Measurements from ENCODE around the gene NBEA.

Gene NBEA

DNA sequence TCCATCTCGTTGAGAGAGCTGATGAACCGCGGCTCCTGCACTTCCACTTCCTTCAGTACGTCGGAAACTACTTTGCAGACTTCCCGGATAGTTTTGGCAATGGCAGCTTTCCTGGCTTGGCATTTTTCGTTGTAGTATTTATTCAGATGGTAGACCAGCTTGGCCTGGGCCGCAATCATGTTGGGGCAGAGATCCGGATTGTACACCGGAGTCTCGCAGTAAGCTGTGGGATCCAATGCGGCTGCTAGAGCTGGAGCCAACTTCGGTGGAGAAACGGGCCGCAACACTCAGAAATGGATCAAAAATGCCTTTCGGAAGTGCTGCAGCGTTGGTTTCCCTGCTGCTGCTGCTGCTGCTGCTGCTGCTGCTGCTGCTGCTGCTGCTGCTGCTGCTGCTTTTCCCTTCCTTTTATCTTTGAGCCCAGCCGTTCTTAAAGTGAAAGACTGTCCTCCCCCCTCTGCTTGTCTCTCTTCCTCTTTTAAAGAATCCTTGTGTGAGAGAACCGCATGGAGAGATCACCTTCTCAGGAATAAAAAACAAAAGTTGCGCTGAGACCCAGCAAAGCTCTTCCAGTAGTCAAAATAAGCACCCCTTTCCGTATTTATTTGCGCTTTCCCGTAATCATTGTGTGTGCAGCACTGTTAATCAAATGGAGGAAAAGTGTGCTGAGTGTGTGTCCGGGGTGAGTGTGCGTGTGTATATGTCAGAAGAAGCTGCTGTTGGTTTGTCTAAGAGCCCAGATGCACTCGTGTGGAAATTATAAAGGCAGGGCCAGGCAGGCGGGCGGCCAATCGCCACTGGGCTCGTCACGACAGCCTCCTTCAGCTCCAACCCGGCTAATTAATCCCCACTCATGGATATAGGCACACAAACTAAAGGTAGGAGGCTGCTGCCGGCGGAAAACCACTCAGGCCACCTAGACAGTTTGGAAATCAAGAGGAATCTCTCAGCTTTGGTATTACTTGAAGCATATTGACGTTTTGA, 534.2 kb downstream of the NBEA start, which contains the start of gene MAB21L1 (continued):
- TF ChIP-seq, protein P1, sequence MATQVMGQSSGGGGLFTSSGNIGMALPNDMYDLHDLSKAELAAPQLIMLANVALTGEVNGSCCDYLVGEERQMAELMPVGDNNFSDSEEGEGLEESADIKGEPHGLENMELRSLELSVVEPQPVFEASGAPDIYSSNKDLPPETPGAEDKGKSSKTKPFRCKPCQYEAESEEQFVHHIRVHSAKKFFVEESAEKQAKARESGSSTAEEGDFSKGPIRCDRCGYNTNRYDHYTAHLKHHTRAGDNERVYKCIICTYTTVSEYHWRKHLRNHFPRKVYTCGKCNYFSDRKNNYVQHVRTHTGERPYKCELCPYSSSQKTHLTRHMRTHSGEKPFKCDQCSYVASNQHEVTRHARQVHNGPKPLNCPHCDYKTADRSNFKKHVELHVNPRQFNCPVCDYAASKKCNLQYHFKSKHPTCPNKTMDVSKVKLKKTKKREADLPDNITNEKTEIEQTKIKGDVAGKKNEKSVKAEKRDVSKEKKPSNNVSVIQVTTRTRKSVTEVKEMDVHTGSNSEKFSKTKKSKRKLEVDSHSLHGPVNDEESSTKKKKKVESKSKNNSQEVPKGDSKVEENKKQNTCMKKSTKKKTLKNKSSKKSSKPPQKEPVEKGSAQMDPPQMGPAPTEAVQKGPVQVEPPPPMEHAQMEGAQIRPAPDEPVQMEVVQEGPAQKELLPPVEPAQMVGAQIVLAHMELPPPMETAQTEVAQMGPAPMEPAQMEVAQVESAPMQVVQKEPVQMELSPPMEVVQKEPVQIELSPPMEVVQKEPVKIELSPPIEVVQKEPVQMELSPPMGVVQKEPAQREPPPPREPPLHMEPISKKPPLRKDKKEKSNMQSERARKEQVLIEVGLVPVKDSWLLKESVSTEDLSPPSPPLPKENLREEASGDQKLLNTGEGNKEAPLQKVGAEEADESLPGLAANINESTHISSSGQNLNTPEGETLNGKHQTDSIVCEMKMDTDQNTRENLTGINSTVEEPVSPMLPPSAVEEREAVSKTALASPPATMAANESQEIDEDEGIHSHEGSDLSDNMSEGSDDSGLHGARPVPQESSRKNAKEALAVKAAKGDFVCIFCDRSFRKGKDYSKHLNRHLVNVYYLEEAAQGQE (tag by site-specific recombination; IDR thresholded peaks at IDR 0.05): no peak
- TF ChIP-seq ZNF707 (tag by site-specific recombination; IDR thresholded peaks at IDR 0.05) (no peak), ZNF548 (tag by site-specific recombination; IDR thresholded peaks at IDR 0.05) (no peak), GLIS2 (tag by site-specific recombination; IDR thresholded peaks at IDR 0.05) (no peak), ZNF354C (tag by site-specific recombination; IDR thresholded peaks at IDR 0.05; ENCODE audit: borderline replicate concordance, low read depth) (no peak), ZNF292 (tag by site-specific recombination; IDR thresholded peaks at IDR 0.05; ENCODE audit: borderline replicate concordance, low read depth) (no peak)
- TF ChIP-seq, protein P2, sequence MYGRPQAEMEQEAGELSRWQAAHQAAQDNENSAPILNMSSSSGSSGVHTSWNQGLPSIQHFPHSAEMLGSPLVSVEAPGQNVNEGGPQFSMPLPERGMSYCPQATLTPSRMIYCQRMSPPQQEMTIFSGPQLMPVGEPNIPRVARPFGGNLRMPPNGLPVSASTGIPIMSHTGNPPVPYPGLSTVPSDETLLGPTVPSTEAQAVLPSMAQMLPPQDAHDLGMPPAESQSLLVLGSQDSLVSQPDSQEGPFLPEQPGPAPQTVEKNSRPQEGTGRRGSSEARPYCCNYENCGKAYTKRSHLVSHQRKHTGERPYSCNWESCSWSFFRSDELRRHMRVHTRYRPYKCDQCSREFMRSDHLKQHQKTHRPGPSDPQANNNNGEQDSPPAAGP (tag by site-specific recombination; IDR thresholded peaks at IDR 0.05): no peak

DNA sequence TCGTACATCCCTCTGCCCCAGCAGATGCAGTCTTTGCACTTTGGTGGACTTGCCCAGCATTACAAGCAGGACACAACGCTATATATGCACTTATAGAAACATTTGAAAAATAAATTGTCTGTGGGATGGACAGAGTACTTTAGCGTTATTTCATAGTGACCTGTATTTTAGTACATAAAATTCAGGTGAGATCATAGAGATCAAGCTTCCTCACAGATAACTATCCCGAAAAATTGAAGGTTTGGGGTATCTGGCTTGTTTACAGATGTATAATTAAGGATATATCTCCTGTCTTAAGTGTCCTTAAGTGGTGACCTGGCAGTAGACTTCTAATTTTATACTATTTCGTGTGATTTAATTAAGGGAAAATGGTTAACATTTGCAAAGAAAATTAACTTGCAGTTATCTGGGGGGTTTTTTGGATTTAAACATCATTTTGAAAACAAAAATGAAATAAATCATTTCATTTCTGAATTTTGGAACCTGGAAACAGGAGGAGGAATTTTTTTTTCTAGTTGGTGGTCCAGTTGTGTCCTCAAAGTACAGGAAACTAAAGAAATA, 535.4 kb downstream of the NBEA start:
- ChIA-PET POLR2A (interaction anchor here (1.5 kb wide), 1 partner anchor 8 kb away, joined by 6 read pairs; no protein-coding TSS in a partner anchor), CTCF (no interaction called here)
- H3K4me3 ChIP-seq (ENCODE audit: low read depth, low read length): no peak overlapping the region

DNA sequence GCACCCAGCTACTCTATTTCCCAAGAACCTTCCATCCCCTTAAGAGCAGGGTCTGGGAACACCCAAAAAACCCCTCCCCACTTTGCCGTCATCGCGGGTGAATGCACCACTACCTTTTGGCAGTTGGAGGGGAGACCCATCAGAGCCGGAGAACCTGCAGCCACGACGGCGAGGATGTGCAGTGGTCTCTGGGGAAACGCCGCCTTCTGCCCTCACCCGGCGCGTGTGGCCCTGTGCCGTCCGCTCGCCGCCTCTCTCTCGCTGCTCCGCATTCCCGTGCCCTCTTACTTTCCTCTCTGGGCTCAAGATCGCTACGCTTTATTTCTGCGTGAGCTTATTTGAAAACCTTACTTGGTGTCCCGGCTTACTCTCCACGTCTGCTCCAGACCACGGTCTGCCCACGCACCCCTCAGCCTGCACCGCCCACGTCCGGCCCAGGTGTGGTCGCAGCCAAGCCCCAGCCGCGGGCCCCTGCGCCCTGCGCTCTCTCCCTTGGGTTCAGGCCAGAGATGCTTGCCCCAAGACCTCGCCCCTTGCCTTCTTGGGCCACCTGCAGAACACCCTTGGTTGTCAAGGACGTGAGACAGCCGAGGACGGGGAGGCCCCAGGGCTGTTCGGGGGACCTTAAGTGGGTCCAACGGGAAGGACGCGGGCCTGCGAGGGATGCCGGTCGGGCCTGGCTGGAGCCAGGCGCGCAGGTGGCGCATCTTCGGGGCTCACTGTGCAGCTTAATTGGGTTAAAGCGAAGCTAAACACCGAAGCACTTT, 536.4 kb downstream of the NBEA start:
- Histone ChIP-seq H3K9me3 (ENCODE audit: control insufficient read depth, insufficient read depth, low read depth, low read length) (no peaks in the 10 kb centered on the region), H3K4me3 (ENCODE audit: low read depth, low read length) (no peak overlapping the region), H3K27ac (ENCODE audit: extremely low read depth, low read depth, low read length) (no peak overlapping the region), H3K4me1 (ENCODE audit: control insufficient read depth, insufficient read depth, low read length) (no peaks in the 10 kb centered on the region), H3K36me3 (ENCODE audit: control insufficient read depth in 2 of 2, insufficient read depth in 1 of 2, low read length in 2 of 2) (no peaks in the 10 kb centered on the region)
- ChIA-PET POLR2A (no interaction called here), CTCF (no interaction called here)
- peak; percentile 31; the same call in 1 of the 2 replicates for TF ChIP-seq ZNF202 (tag by site-specific recombination; IDR thresholded peaks at IDR 0.05; ENCODE audit: borderline replicate concordance)
- TF ChIP-seq, protein P3, sequence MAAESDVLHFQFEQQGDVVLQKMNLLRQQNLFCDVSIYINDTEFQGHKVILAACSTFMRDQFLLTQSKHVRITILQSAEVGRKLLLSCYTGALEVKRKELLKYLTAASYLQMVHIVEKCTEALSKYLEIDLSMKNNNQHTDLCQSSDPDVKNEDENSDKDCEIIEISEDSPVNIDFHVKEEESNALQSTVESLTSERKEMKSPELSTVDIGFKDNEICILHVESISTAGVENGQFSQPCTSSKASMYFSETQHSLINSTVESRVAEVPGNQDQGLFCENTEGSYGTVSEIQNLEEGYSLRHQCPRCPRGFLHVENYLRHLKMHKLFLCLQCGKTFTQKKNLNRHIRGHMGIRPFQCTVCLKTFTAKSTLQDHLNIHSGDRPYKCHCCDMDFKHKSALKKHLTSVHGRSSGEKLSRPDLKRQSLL (tag by site-specific recombination; IDR thresholded peaks at IDR 0.05): no peak

More for the DNA sequence above, 535.4 kb downstream of the NBEA start:
- Histone ChIP-seq H3K27ac (ENCODE audit: extremely low read depth, low read depth, low read length) (no peak overlapping the region), H3K36me3 (ENCODE audit: control insufficient read depth in 2 of 2, insufficient read depth in 1 of 2, low read length in 2 of 2) (no peaks in the 10 kb centered on the region), H3K4me1 (ENCODE audit: control insufficient read depth, insufficient read depth, low read length) (no peaks in the 10 kb centered on the region), H3K9me3 (ENCODE audit: control insufficient read depth, insufficient read depth, low read depth, low read length) (no peaks in the 10 kb centered on the region)
- TF ChIP-seq KLF8 (tag by site-specific recombination; IDR thresholded peaks at IDR 0.05): no peak
